Prostate gland (tissue), 2 donors: ENCODE data around the gene DSC2.

Source experiments
- POLR2AphosphoS5 ChIP-seq: sonication (generic); formaldehyde crosslinking; IDR thresholded peaks from one replicate; pipeline ENCODE4 v1.6.1; 2017; ENCODE audit warnings: antibody characterized with exemption
- TF ChIP-seq, protein P1 (sequence below), 4 experiments: fragments of 200-600 bp in 2 of 4; fragments of 450-650 bp in 2 of 4; sonication (generic) in 2 of 4; IDR thresholded peaks; 1 replicate in 3 of 4; 2 replicates in 1 of 4; pipeline ENCODE4 v1.5.1; 2016 to 2019; ENCODE audit warnings: antibody characterized with exemption in 4 of 4, mild to moderate bottlenecking in 2 of 4, moderate library complexity in 2 of 4

DNA sequence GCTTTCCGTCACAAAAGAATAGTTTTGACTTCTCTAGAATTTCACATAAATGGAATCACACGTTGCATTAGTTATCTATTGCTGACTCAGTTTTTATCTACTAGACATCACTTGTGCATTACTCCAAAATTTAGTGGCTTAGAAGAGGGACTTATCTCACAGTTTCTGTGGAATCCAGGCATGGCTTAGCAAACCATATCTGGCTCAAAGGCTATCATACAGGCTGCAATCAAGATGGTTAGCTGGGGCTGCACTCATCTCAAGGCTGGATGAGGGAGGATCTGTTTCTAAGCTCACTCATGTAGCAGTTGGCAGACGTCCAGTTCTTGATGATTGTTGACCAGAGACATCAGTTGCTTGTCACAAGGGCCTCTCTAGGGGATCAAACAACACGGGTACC is 53.0 kb downstream of the DSC2 start:
- TF ChIP-seq POLR2AphosphoS5: no peak
- TF ChIP-seq, protein P1, sequence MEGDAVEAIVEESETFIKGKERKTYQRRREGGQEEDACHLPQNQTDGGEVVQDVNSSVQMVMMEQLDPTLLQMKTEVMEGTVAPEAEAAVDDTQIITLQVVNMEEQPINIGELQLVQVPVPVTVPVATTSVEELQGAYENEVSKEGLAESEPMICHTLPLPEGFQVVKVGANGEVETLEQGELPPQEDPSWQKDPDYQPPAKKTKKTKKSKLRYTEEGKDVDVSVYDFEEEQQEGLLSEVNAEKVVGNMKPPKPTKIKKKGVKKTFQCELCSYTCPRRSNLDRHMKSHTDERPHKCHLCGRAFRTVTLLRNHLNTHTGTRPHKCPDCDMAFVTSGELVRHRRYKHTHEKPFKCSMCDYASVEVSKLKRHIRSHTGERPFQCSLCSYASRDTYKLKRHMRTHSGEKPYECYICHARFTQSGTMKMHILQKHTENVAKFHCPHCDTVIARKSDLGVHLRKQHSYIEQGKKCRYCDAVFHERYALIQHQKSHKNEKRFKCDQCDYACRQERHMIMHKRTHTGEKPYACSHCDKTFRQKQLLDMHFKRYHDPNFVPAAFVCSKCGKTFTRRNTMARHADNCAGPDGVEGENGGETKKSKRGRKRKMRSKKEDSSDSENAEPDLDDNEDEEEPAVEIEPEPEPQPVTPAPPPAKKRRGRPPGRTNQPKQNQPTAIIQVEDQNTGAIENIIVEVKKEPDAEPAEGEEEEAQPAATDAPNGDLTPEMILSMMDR (IDR thresholded peaks at IDR 0.05): no peak
